Activated T-cell treated with anti-CD3 and anti-CD28 coated beads for 1 hour (primary cell): ENCODE results near the gene MRPL43.
"Not testable (repeated sequence)": the region's sequence is repeated elsewhere in the genome, so short reads cannot be mapped to it uniquely, and the experiment has no call there.

Experiments used
- DNase-seq: peaks from one replicate; pipeline ENCODE4 v3.0.0-alpha.2; 2020; ENCODE audit warnings: low read depth

MRPL43 gene

GRCh38 chr10:100982916-100983830 lies 4.1 kb downstream of the MRPL43 start:
- DNase-seq = no peak

- no peak for DNase-seq
Measured at GRCh38 chr10:100981178-100981772, 6.0 kb downstream of the MRPL43 start.

- no peak for DNase-seq
Measured at GRCh38 chr10:100980711-100981110, 6.6 kb downstream of the MRPL43 start.

- DNase-seq = no peak
Measured at GRCh38 chr10:100980311-100980710, 7.0 kb downstream of the MRPL43 start.

GRCh38 chr10:100979791-100980272 lies 7.5 kb downstream of the MRPL43 start:
- no peak for DNase-seq

- no peak for DNase-seq
Measured at GRCh38 chr10:100978901-100979195, 8.4 kb downstream of the MRPL43 start.

GRCh38 chr10:100978121-100978900 lies 9.0 kb downstream of the MRPL43 start:
- no peak for DNase-seq

GRCh38 chr10:100977436-100977835 lies 9.9 kb downstream of the MRPL43 start:
- no peak for DNase-seq

GRCh38 chr10:100976906-100977305 lies 10.4 kb downstream of the MRPL43 start:
- DNase-seq = no peak

- DNase-seq = not testable (repeated sequence)
Measured at GRCh38 chr10:100975397-100975796, 11.9 kb downstream of the MRPL43 start.

- no peak for DNase-seq
Measured at GRCh38 chr10:100972904-100973535, 14.3 kb downstream of the MRPL43 start.

- no peak for DNase-seq
Measured at GRCh38 chr10:100972115-100972903, 15.0 kb downstream of the MRPL43 start.

GRCh38 chr10:100970914-100971811 lies 16.1 kb downstream of the MRPL43 start:
- no peak for DNase-seq

GRCh38 chr10:100970076-100970913 lies 17.0 kb downstream of the MRPL43 start:
- peak; percentile 20 for DNase-seq

GRCh38 chr10:100969187-100970075 lies 17.9 kb downstream of the MRPL43 start, which contains the start of gene SEMA4G:
Gene SEMA4G, plus strand, starts transcription at chr10:100969504. Its CDS starts 3,409 bp downstream, at chr10:100972913.
- DNase-seq = peak; percentile 33

- DNase-seq = no peak
Measured at GRCh38 chr10:100968863-100969186, 18.5 kb downstream of the MRPL43 start.

- DNase-seq = no peak
Measured at GRCh38 chr10:100968062-100968736, 19.1 kb downstream of the MRPL43 start.

GRCh38 chr10:100967332-100967731 lies 20.0 kb downstream of the MRPL43 start:
- no peak for DNase-seq
